Measurements from ENCODE around the gene ING5.

GRCh38 chr2:241726459-241726858, 24.6 kb downstream of the ING5 start:
- TF ChIP-seq, protein P1, sequence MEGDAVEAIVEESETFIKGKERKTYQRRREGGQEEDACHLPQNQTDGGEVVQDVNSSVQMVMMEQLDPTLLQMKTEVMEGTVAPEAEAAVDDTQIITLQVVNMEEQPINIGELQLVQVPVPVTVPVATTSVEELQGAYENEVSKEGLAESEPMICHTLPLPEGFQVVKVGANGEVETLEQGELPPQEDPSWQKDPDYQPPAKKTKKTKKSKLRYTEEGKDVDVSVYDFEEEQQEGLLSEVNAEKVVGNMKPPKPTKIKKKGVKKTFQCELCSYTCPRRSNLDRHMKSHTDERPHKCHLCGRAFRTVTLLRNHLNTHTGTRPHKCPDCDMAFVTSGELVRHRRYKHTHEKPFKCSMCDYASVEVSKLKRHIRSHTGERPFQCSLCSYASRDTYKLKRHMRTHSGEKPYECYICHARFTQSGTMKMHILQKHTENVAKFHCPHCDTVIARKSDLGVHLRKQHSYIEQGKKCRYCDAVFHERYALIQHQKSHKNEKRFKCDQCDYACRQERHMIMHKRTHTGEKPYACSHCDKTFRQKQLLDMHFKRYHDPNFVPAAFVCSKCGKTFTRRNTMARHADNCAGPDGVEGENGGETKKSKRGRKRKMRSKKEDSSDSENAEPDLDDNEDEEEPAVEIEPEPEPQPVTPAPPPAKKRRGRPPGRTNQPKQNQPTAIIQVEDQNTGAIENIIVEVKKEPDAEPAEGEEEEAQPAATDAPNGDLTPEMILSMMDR (IDR thresholded peaks at IDR 0.05; ENCODE audit: low read depth, low read length, poor library complexity, severe bottlenecking), result no peak
- no peak for TF ChIP-seq EZH2phosphoT487 (IDR thresholded peaks at IDR 0.05; ENCODE audit: borderline replicate concordance, low read length)
